Activated CD8-positive, alpha-beta memory T cell treated with anti-CD3 and anti-CD28 coated beads, Interleukin-2, amount 50 U/mL, for 24 hours (primary cell): Measurements from ENCODE around the gene OR8S1.
"Not testable (repeated sequence)": the region's sequence is repeated elsewhere in the genome, so short reads cannot be mapped to it uniquely, and the experiment has no call there.

Experiments
- DNase-seq: peaks from one replicate; pipeline ENCODE4 v3.0.0-alpha.2; 2020; ENCODE audit errors: extremely low read depth

Gene OR8S1

GRCh38 chr12:48525332-48525731 is at the start of gene OR8S1:
OR8S1 (plus strand) TSS chr12:48525632; CDS start chr12:48525632, 0 bp downstream.
- DNase-seq, result no peak

- DNase-seq, result no peak
Measured at GRCh38 chr12:48482198-48482597, 43.2 kb upstream of the OR8S1 start, which contains the start of gene C12orf54. C12orf54 (plus strand) TSS chr12:48482498; CDS start chr12:48483297, 799 bp downstream.

- no peak for DNase-seq
Measured at GRCh38 chr12:48482930-48483329, 42.5 kb upstream of the OR8S1 start.

- DNase-seq, result no peak
Measured at GRCh38 chr12:48486261-48486660, 39.2 kb upstream of the OR8S1 start.

- no peak for DNase-seq
Measured at GRCh38 chr12:48486679-48487078, 38.8 kb upstream of the OR8S1 start.

GRCh38 chr12:48489012-48489411 is 36.4 kb upstream of the OR8S1 start:
- DNase-seq, result no peak

- not testable (repeated sequence) for DNase-seq
Measured at GRCh38 chr12:48489456-48489855, 36.0 kb upstream of the OR8S1 start.

- DNase-seq, result not testable (repeated sequence)
Measured at GRCh38 chr12:48500281-48500680, 25.2 kb upstream of the OR8S1 start.

GRCh38 chr12:48506836-48507235 is 18.6 kb upstream of the OR8S1 start:
- DNase-seq, result not testable (repeated sequence)

- no peak for DNase-seq
Measured at GRCh38 chr12:48508987-48509386, 16.4 kb upstream of the OR8S1 start.

- no peak for DNase-seq
Measured at GRCh38 chr12:48510111-48510510, 15.3 kb upstream of the OR8S1 start.

GRCh38 chr12:48512855-48513254 is 12.6 kb upstream of the OR8S1 start:
- no peak for DNase-seq

GRCh38 chr12:48514728-48515127 is 10.7 kb upstream of the OR8S1 start:
- no peak for DNase-seq

- DNase-seq, result not testable (repeated sequence)
Measured at GRCh38 chr12:48520381-48520780, 5.1 kb upstream of the OR8S1 start.

- DNase-seq, result no peak
Measured at GRCh38 chr12:48527891-48528670, 2.6 kb downstream of the OR8S1 start.

- no peak for DNase-seq
Measured at GRCh38 chr12:48532601-48533000, 7.2 kb downstream of the OR8S1 start.

GRCh38 chr12:48536602-48537001 is 11.2 kb downstream of the OR8S1 start:
- no peak for DNase-seq

GRCh38 chr12:48542300-48542928 is 17.0 kb downstream of the OR8S1 start:
- peak; percentile 17 for DNase-seq

- DNase-seq, result no peak
Measured at GRCh38 chr12:48545833-48546469, 20.5 kb downstream of the OR8S1 start.

- not testable (repeated sequence) for DNase-seq
Measured at GRCh38 chr12:48547012-48547411, 21.6 kb downstream of the OR8S1 start.

GRCh38 chr12:48551636-48552035 is 26.2 kb downstream of the OR8S1 start:
- not testable (repeated sequence) for DNase-seq

GRCh38 chr12:48553666-48554343 is 28.4 kb downstream of the OR8S1 start:
- DNase-seq, result not testable (repeated sequence)
